Transverse colon (tissue), 4 donors: ENCODE results near the gene WDR41.

ENCODE experiments used
- CTCF ChIP-seq, 5 experiments: fragments of 200-600 bp in 3 of 5; fragments of 450-650 bp in 2 of 5; sonication (generic) in 3 of 5; IDR thresholded peaks; 1 replicate in 2 of 5; 2 replicates in 3 of 5; pipeline ENCODE4 v1.5.1; 2016 to 2017; ENCODE audit warnings: antibody characterized with exemption in 5 of 5, inconsistent platforms in 3 of 5, mild to moderate bottlenecking in 2 of 5, moderate library complexity in 1 of 5
- EP300 ChIP-seq: sonication (generic); formaldehyde crosslinking; IDR thresholded peaks from one replicate; pipeline ENCODE4 v1.6.1; 2017; ENCODE audit warnings: antibody characterized with exemption, low read depth
- POLR2AphosphoS5 ChIP-seq, 3 donors: sonication (generic); formaldehyde crosslinking; IDR thresholded peaks; one replicate each; pipeline ENCODE4 v1.6.1; 2016; ENCODE audit warnings: antibody characterized with exemption in 3 of 3

- TF ChIP-seq POLR2AphosphoS5 (IDR thresholded peaks at IDR 0.05) (no peak), EP300 (no peak), CTCF (IDR thresholded peaks at IDR 0.05) (no peak)
Measured at GRCh38 chr5:77427998-77428397, 64.1 kb downstream of the WDR41 start.
